NCI-H146 (cell line): ENCODE results near the gene INO80.
A peak's percentile ranks its signal among the peaks of the same experiment; 100 is the strongest.
"Not testable (repeated sequence)": the region's sequence is repeated elsewhere in the genome, so short reads cannot be mapped to it uniquely, and the experiment has no call there.

Experiments
- DNase-seq: peaks from one replicate; lab custom pipeline; 2025; lab: John Stamatoyannopoulos, UW

Gene INO80

GRCh38 chr15:40961740-40962139, 154.3 kb downstream of the INO80 start:
- DNase-seq = not testable (repeated sequence)

GRCh38 chr15:40960925-40961324, 155.2 kb downstream of the INO80 start:
- peak; percentile 34 for DNase-seq

GRCh38 chr15:40960151-40960885, 155.8 kb downstream of the INO80 start:
- no peak for DNase-seq

- peak; percentile 25 for DNase-seq
These were observed 156.5 kb downstream of the INO80 start for GRCh38 chr15:40959331-40960141.

GRCh38 chr15:40958723-40959122, 157.4 kb downstream of the INO80 start:
- DNase-seq = no peak

GRCh38 chr15:40958146-40958545, 157.9 kb downstream of the INO80 start:
- DNase-seq = no peak

- peak; percentile 25 for DNase-seq
These were observed 158.5 kb downstream of the INO80 start for GRCh38 chr15:40957581-40958051.

GRCh38 chr15:40957041-40957555, 159.0 kb downstream of the INO80 start:
- DNase-seq = no peak

GRCh38 chr15:40956541-40956982, 159.5 kb downstream of the INO80 start:
- no peak for DNase-seq

- no peak for DNase-seq
These were observed 160.0 kb downstream of the INO80 start for GRCh38 chr15:40955930-40956540.

- no peak for DNase-seq
These were observed 160.8 kb downstream of the INO80 start for GRCh38 chr15:40955141-40955903.

GRCh38 chr15:40954158-40954848, 161.8 kb downstream of the INO80 start:
- not testable (repeated sequence) for DNase-seq

- DNase-seq = no peak
These were observed 162.4 kb downstream of the INO80 start for GRCh38 chr15:40953713-40954074.

- DNase-seq = peak; percentile 91
These were observed 163.0 kb downstream of the INO80 start, which contains the start of gene CHAC1 for GRCh38 chr15:40952901-40953712. Gene CHAC1 (plus strand): TSS chr15:40953471. CDS start chr15:40953584, 113 bp downstream.

GRCh38 chr15:40952301-40952900, 163.7 kb downstream of the INO80 start:
- no peak for DNase-seq

- DNase-seq = no peak
These were observed 164.3 kb downstream of the INO80 start for GRCh38 chr15:40951764-40952163.

- no peak for DNase-seq
These were observed 166.3 kb downstream of the INO80 start for GRCh38 chr15:40949756-40950207.

GRCh38 chr15:40948706-40949473, 167.2 kb downstream of the INO80 start:
- DNase-seq = no peak
